Heart left ventricle (tissue), 16 donors: ENCODE results near the gene LOC101059915.

Source experiments
- ATAC-seq, 4 donors: fragments of 200-7000 bp; cut with Tn5 transposase; one replicate each; pipeline ENCODE4 v1.9.1; 2020 to 2022; ENCODE audit warnings: moderate library complexity in 4 of 4, mild to moderate bottlenecking in 3 of 4, moderate number of reproducible peaks in 1 of 4
- DNase-seq, 5 donors: peaks; one replicate each; pipeline ENCODE4 v3.0.0-alpha.2; 2020
- H3K27ac ChIP-seq, 12 donors: fragments of 200-600 bp; sonication (generic) in 4 of 12; one replicate each; pipeline versions ENCODE4 v1.5.0 to v1.8.0; 2016 to 2022; ENCODE audit warnings: mild to moderate bottlenecking in 2 of 12
- H3K27me3 ChIP-seq, 9 donors: fragments of 200-600 bp; sonication (generic) in 2 of 9; one replicate each; pipeline versions ENCODE4 v1.5.1 to v1.8.0; 2016 to 2022; ENCODE audit warnings: mild to moderate bottlenecking in 3 of 9
- H3K36me3 ChIP-seq, 9 donors: fragments of 200-600 bp; sonication (generic) in 2 of 9; one replicate each; pipeline versions ENCODE4 v1.5.0 to v1.8.0; 2018 to 2022; ENCODE audit warnings: mild to moderate bottlenecking in 2 of 9
- H3K4me1 ChIP-seq, 12 donors: fragments of 200-600 bp; sonication (generic) in 4 of 12; one replicate each; pipeline versions ENCODE4 v1.5.0 to v1.8.0; 2016 to 2022; ENCODE audit warnings: mild to moderate bottlenecking in 3 of 12
- H3K4me3 ChIP-seq, 12 donors: fragments of 200-600 bp; sonication (generic) in 4 of 12; one replicate each; pipeline versions ENCODE4 v1.5.0 to v1.8.0; 2017 to 2022; ENCODE audit warnings: mild to moderate bottlenecking in 9 of 12, moderate library complexity in 4 of 12
- H3K9me3 ChIP-seq, 12 donors: fragments of 200-600 bp; sonication (generic) in 4 of 12; one replicate each; pipeline versions ENCODE4 v1.5.0 to v1.8.0; 2016 to 2022; ENCODE audit warnings: mild to moderate bottlenecking in 1 of 12
- CTCF ChIP-seq, 12 donors: fragments of 200-600 bp; sonication (generic) in 4 of 12; IDR thresholded peaks; one replicate each; pipeline versions ENCODE4 v1.5.0 to v1.8.0; 2018 to 2022; ENCODE audit warnings: antibody characterized with exemption in 12 of 12, mild to moderate bottlenecking in 5 of 12
- POLR2A ChIP-seq, 2 donors: fragments of 450-650 bp; IDR thresholded peaks; one replicate each; pipeline ENCODE4 v1.6.1; 2017; ENCODE audit warnings: antibody characterized with exemption in 2 of 2, mild to moderate bottlenecking in 2 of 2, moderate library complexity in 2 of 2
- WGBS, 4 donors: extraction: QIAGEN DNeasy Blood & Tissue Kit in 2 of 4; methylation state at CpG; one replicate each; pipeline versions ENCODE4 v1.1.5 to v1.1.7; 2013 to 2018; 5-methylcytosine and 5-hydroxymethylcytosine counted together
- intact Hi-C, 10 donors: fragments of 100-400 bp; cut with DNase I; formaldehyde crosslinking; loops; one replicate each; pipeline versions ENCODE4 v1.11.1 to v1.14.2; 2022
- donor health status: ischemic (EF 13 %, LVEDD 7.1; RV severe dilation, severe dysfunction).
- donor health status: healthy with polysubstance abuse.
- donor health status: DM: no; HTN: yes; CAD: no.
- donor health status: DM: no; HTN: no; CAD: no.
- donor health status: ischemic (EF 25% LVEDD 6.9; RV normal size, moderate dysfunction).
- donor health status: ischemic (EF 25% LVEDD 5.7; RV mildly dilated, moderate dysfunction).
- donor health status: healthy.
- donor health status: DM: yes; HTN: yes; CAD: no.
- donor health status: ischemic (EF 35%, LVEDD 5.7; RV mildly dilated, moderate dysfunction).
- donor health status: nonischemic (EF 11% LVEDD 7.7; RV severe dilation, severe dysfunction).
- donor health status: DM: yes; HTN: yes; CAD: no.
- donor health status: PGD.
- donor health status: ischemic (EF 29% LVEDD 5.4; RV normal size, mild dysfunction).
- donor health status: nonischemic (EF 23%, LVEDD 6.1; RV moderate dilation, normal function).

Gene LOC101059915

GRCh38 chrX:71652405-71652804 is 14.9 kb upstream of the LOC101059915 start:
- peak in 3 of 4 donors; percentile 36 to 47 (median 42) for ATAC-seq
- no peak for DNase-seq
- no peaks in the 10 kb centered on the region for H3K27me3 ChIP-seq
- no peak overlapping the region for H3K27ac ChIP-seq
- no peaks in the 10 kb centered on the region for H3K9me3 ChIP-seq
- no peaks in the 10 kb centered on the region for H3K36me3 ChIP-seq
- no peak overlapping the region for H3K4me3 ChIP-seq
- TF ChIP-seq POLR2A (IDR thresholded peaks at IDR 0.05) (no peak), CTCF (IDR thresholded peaks at IDR 0.05) (peak; percentile 38 to 66 (median 53))
- H3K4me1 ChIP-seq = no peaks in the 10 kb centered on the region
- intact Hi-C loops = loop anchor here in 3 of 10 donors (5.0 kb wide), 2 partner anchors 35 to 220 kb away; partner anchors contain the start of gene CXCR3 (in 1 of the 3)
- 30 to 43% (median 39%) methylated on average over 2 of the region's 2 CpGs for WGBS, 4 donors

GRCh38 chrX:71653344-71653743 is 14.0 kb upstream of the LOC101059915 start:
- intact Hi-C loops = loop anchor here in 3 of 10 donors (5.0 kb wide), 2 partner anchors 36 to 221 kb away; partner anchors contain the start of gene CXCR3 (in 1 of the 3)
- Histone ChIP-seq H3K27ac (no peak overlapping the region), H3K4me3 (no peak overlapping the region), H3K36me3 (no peaks in the 10 kb centered on the region), H3K4me1 (no peaks in the 10 kb centered on the region), H3K27me3 (no peaks in the 10 kb centered on the region), H3K9me3 (no peaks in the 10 kb centered on the region)
- TF ChIP-seq POLR2A (IDR thresholded peaks at IDR 0.05) = no peak
- no peak for TF ChIP-seq CTCF (IDR thresholded peaks at IDR 0.05)
- DNase-seq = no peak
- WGBS, 4 donors = 88 to 93% (median 91%) methylated on average over 2 of the region's 2 CpGs
- no peak for ATAC-seq

- Histone ChIP-seq H3K4me1 (no peaks in the 10 kb centered on the region), H3K4me3 (no peak overlapping the region), H3K9me3 (no peaks in the 10 kb centered on the region), H3K36me3 (no peaks in the 10 kb centered on the region), H3K27me3 (no peaks in the 10 kb centered on the region), H3K27ac (no peak overlapping the region)
- no peak for DNase-seq
- intact Hi-C loops = no loop called here
- 72 to 89% (median 78%) methylated on average over 4 of the region's 4 CpGs for WGBS, 4 donors
- ATAC-seq = no peak
- TF ChIP-seq POLR2A (IDR thresholded peaks at IDR 0.05) = no peak
These were observed 10.1 kb upstream of the LOC101059915 start for GRCh38 chrX:71657267-71657666.

- intact Hi-C loops = no loop called here
- Histone ChIP-seq H3K27me3 (no peaks in the 10 kb centered on the region), H3K4me1 (no peaks in the 10 kb centered on the region), H3K27ac (no peak overlapping the region), H3K9me3 (no peaks in the 10 kb centered on the region), H3K4me3 (no peak overlapping the region), H3K36me3 (no peaks in the 10 kb centered on the region)
- TF ChIP-seq POLR2A (IDR thresholded peaks at IDR 0.05) (no peak), CTCF (IDR thresholded peaks at IDR 0.05) (no peak)
- DNase-seq = no peak
- no peak for ATAC-seq
- 77 to 83% (median 79%) methylated on average over 3 of the region's 3 CpGs for WGBS, 4 donors
These were observed 8.0 kb upstream of the LOC101059915 start for GRCh38 chrX:71659342-71659741.

GRCh38 chrX:71659959-71660358 is 7.4 kb upstream of the LOC101059915 start:
- intact Hi-C loops = no loop called here
- no peaks in the 10 kb centered on the region for H3K27me3 ChIP-seq
- 70 to 98% (median 95%) methylated on average over 2 to 6 of the region's 6 CpGs for WGBS, 4 donors
- TF ChIP-seq CTCF (IDR thresholded peaks at IDR 0.05) (no peak), POLR2A (IDR thresholded peaks at IDR 0.05) (no peak)
- no peak overlapping the region for H3K4me3 ChIP-seq
- no peak for ATAC-seq
- no peaks in the 10 kb centered on the region for H3K36me3 ChIP-seq
- no peaks in the 10 kb centered on the region for H3K9me3 ChIP-seq
- no peak for DNase-seq
- H3K4me1 ChIP-seq = no peaks in the 10 kb centered on the region
- no peak overlapping the region for H3K27ac ChIP-seq
